ENCODE measurements around the gene CEP68. TPM values are rescaled to one million over a fixed set of nuclear protein-coding genes. Genes with fewer than 3 reads are reported as not detected.
A peak's percentile ranks its signal among the peaks of the same experiment; 100 is the strongest.

The CEP68 gene
- polyA plus RNA-seq, 1 of the 3 experiments (the other 2 are of a cell fraction) = 6.2 TPM

DNA sequence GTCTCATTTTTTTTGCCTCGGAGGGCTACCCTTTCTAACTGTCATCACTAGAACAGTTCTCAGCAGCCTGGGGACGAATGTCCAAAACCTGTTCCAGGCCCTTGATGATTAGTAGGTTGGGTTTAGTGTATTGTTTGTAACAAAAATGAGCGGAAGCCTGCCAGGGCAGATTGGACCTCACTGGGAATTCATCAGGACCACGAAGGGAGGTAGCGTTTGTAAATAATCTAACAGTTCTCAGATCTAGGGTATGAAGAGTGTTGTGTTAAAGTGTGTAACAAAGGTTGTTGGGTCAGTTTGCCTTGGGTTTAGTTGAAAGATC, 799 bp downstream of the CEP68 start:
- 5% methylated on average over 5 of the region's 5 CpGs for WGBS (ENCODE audit: low lambda C conversion rate)
- H4K20me1 ChIP-seq (ENCODE audit: insufficient read depth) = peaks cover 21% of the 10 kb centered on the region; the same call in 1 of the 2 replicates
- DNase-seq = no peak
- no peaks in the 10 kb centered on the region for H3F3A ChIP-seq (replicated peaks; ENCODE audit: insufficient read depth)
- peak overlapping the region; percentile 81 for H3K9ac ChIP-seq
- CTCF ChIA-PET = interaction anchor here (0.9 to 5.1 kb wide), 4 partner anchors 11 to 179 kb away, joined by 3 to 17 read pairs (median 3); no protein-coding TSS in a partner anchor
- peaks cover 53% of the 10 kb centered on the region for H3K79me2 ChIP-seq (ENCODE audit: insufficient read depth)
- POLR2A ChIA-PET = interaction anchor here (0.6 to 1.5 kb wide), 6 partner anchors 15 to 403 kb away, joined by 3 to 13 read pairs (median 4); partner anchors contain the start of genes RAB1A and SERTAD2
- H3K27me3 ChIP-seq (ENCODE audit: insufficient read depth) = no peaks in the 10 kb centered on the region
- H3K36me3 ChIP-seq (replicated peaks in 1 of 2; ENCODE audit: control insufficient read depth in 1 of 2, insufficient read depth in 2 of 2, low read length in 1 of 2) = no peaks in the 10 kb centered on the region
- H3K9me3 ChIP-seq = no peaks in the 10 kb centered on the region
- peak overlapping the region; percentile 74 to 82 for H3K4me3 ChIP-seq (ENCODE audit: low read depth in 2 of 2, low read length in 1 of 2)
- TF ChIP-seq NRF1 (IDR thresholded peaks at IDR 0.05; ENCODE audit: low read depth, low read length) (no peak), RAD21 (IDR thresholded peaks at IDR 0.05; ENCODE audit: low read length) (no peak), ELF1 (IDR thresholded peaks at IDR 0.05) (no peak)
- TF ChIP-seq, protein P1, sequence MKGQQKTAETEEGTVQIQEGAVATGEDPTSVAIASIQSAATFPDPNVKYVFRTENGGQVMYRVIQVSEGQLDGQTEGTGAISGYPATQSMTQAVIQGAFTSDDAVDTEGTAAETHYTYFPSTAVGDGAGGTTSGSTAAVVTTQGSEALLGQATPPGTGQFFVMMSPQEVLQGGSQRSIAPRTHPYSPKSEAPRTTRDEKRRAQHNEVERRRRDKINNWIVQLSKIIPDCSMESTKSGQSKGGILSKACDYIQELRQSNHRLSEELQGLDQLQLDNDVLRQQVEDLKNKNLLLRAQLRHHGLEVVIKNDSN (IDR thresholded peaks at IDR 0.05; ENCODE audit: borderline replicate concordance, low read depth) = no peak
- TF ChIP-seq, protein P2, sequence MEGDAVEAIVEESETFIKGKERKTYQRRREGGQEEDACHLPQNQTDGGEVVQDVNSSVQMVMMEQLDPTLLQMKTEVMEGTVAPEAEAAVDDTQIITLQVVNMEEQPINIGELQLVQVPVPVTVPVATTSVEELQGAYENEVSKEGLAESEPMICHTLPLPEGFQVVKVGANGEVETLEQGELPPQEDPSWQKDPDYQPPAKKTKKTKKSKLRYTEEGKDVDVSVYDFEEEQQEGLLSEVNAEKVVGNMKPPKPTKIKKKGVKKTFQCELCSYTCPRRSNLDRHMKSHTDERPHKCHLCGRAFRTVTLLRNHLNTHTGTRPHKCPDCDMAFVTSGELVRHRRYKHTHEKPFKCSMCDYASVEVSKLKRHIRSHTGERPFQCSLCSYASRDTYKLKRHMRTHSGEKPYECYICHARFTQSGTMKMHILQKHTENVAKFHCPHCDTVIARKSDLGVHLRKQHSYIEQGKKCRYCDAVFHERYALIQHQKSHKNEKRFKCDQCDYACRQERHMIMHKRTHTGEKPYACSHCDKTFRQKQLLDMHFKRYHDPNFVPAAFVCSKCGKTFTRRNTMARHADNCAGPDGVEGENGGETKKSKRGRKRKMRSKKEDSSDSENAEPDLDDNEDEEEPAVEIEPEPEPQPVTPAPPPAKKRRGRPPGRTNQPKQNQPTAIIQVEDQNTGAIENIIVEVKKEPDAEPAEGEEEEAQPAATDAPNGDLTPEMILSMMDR (IDR thresholded peaks at IDR 0.05) = no peak
- no peaks in the 10 kb centered on the region for H3K9me2 ChIP-seq
- H3K4me2 ChIP-seq = peak overlapping the region; percentile 89
- peak overlapping the region; percentile 45 to 73; a peak in 3 of 4 replicates for H3K27ac ChIP-seq (ENCODE audit: low read depth in 2 of 2, low read length in 1 of 2)
- H3K4me1 ChIP-seq (ENCODE audit: control insufficient read depth in 1 of 2, insufficient read depth in 2 of 2, low read depth in 1 of 2, low read length in 1 of 2) = peaks cover 0 to 3% of the 10 kb centered on the region in 2 experiments; a peak in 1 of 4 replicates
- peak overlapping the region; percentile 68 for H2AFZ ChIP-seq (ENCODE audit: low read depth)

DNA sequence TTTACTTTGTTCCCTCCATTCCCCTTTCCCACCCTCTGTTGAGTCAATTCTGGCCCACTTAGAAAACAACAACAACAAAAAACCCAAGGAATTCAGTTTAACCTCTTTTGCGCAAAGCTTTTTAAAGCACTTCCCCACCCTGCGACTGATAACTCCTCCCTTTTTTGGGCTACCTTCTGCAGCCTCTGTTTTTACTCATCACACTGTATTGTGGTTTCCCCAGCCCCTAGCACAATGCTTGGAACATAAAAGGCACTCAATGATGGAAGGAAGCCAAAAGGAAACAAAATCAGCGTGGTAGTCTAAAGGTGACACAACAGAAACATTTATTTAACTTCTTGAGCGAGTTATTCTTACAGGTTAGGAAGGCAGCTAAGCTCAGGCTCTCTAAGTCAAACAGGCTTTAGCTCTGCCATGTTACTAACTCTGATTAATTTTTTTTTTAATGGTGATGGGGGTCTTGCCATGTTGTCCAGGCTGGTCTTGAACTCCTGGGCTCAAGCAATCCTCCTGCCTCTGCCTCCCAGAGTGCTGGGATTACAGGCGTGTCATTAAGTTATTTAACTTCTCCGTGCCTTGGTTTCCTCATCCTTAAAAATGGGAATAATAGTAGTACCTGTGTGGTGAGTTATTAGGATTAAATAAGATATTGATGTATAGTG, 1.3 kb downstream of the CEP68 start:
- H4K20me1 ChIP-seq (ENCODE audit: insufficient read depth) = peaks cover 21% of the 10 kb centered on the region; the same call in 1 of the 2 replicates
- no peaks in the 10 kb centered on the region for H3K9me3 ChIP-seq
- H3K79me2 ChIP-seq (ENCODE audit: insufficient read depth) = peaks cover 59% of the 10 kb centered on the region
- peak overlapping the region; percentile 68; the same call in 1 of the 2 replicates for H2AFZ ChIP-seq (ENCODE audit: low read depth)
- H3K36me3 ChIP-seq (replicated peaks in 1 of 2; ENCODE audit: control insufficient read depth in 1 of 2, insufficient read depth in 2 of 2, low read length in 1 of 2) = no peaks in the 10 kb centered on the region
- CTCF ChIA-PET = interaction anchor here (0.9 to 5.1 kb wide), 4 partner anchors 17 to 178 kb away, joined by 3 to 17 read pairs (median 3); no protein-coding TSS in a partner anchor
- H3K9ac ChIP-seq = peak overlapping the region; percentile 81; the same call in 1 of the 2 replicates
- DNase-seq = no peak
- no peaks in the 10 kb centered on the region for H3K27me3 ChIP-seq (ENCODE audit: insufficient read depth)
- H3K4me1 ChIP-seq (ENCODE audit: control insufficient read depth in 1 of 2, insufficient read depth in 2 of 2, low read depth in 1 of 2, low read length in 1 of 2) = peaks cover under 1 to 3% of the 10 kb centered on the region in 2 experiments; a peak in 1 of 4 replicates
- H3K4me2 ChIP-seq = peak overlapping the region; percentile 89
- no peak for TF ChIP-seq RCOR1 (IDR thresholded peaks at IDR 0.05; ENCODE audit: low read length)
- TF ChIP-seq MEF2A (IDR thresholded peaks at IDR 0.05; ENCODE audit: borderline replicate concordance, low read depth) = no peak
- peak; percentile 9; the same call in 1 of the 2 replicates for TF ChIP-seq NFIC (IDR thresholded peaks at IDR 0.05; ENCODE audit: borderline replicate concordance)
- no peak for TF ChIP-seq TAF1 (IDR thresholded peaks at IDR 0.05; ENCODE audit: borderline replicate concordance, low read depth, low read length)
- TF ChIP-seq REST (IDR thresholded peaks at IDR 0.05; ENCODE audit: low read depth, low read length) = no peak
- H3K4me3 ChIP-seq (ENCODE audit: low read depth in 2 of 2, low read length in 1 of 2) = peak overlapping the region; percentile 74 to 82
- peak overlapping the region; percentile 45 to 73; a peak in 3 of 4 replicates for H3K27ac ChIP-seq (ENCODE audit: low read depth in 2 of 2, low read length in 1 of 2)
- H3F3A ChIP-seq (replicated peaks; ENCODE audit: insufficient read depth) = no peaks in the 10 kb centered on the region
- POLR2A ChIA-PET = interaction anchor here (0.6 to 1.5 kb wide), 4 partner anchors 15 to 77 kb away, joined by 3 to 13 read pairs (median 5); partner anchors contain the start of gene RAB1A
- 65% methylated on average over 6 of the region's 6 CpGs for WGBS (ENCODE audit: low lambda C conversion rate)
- H3K9me2 ChIP-seq = no peaks in the 10 kb centered on the region
